Liver (tissue), 9 donors: ENCODE results near the gene EXOC4. TPM values are rescaled to one million over a fixed set of nuclear protein-coding genes. Genes with fewer than 3 reads are reported as not detected.

Experiments used
- DNase-seq: peaks from one replicate; pipeline ENCODE4 v3.0.0-alpha.2; 2017; ENCODE audit warnings: low spot score
- H3K27ac ChIP-seq, 2 donors: one replicate each; pipeline ENCODE4 v1.7.0; 2013; ENCODE audit warnings: inconsistent platforms in 2 of 2, low read length in 2 of 2, control low read depth in 1 of 2, low read depth in 1 of 2, mild to moderate bottlenecking in 1 of 2
- H3K27me3 ChIP-seq, 4 donors: one replicate each; pipeline versions ENCODE4 v1.6.1 to v1.7.0; 2013; ENCODE audit warnings: low read length in 3 of 4, inconsistent platforms in 1 of 4, mild to moderate bottlenecking in 1 of 4, moderate library complexity in 1 of 4; ENCODE audit not compliant: control insufficient read depth in 4 of 4, insufficient read depth in 4 of 4
- H3K36me3 ChIP-seq, 4 donors: one replicate each; pipeline versions ENCODE4 v1.6.1 to v1.7.0; 2013; ENCODE audit warnings: low read length in 3 of 4, mild to moderate bottlenecking in 3 of 4, low read depth in 1 of 4, moderate library complexity in 1 of 4; ENCODE audit not compliant: control insufficient read depth in 4 of 4, insufficient read depth in 3 of 4
- H3K4me1 ChIP-seq, 4 donors: one replicate each; pipeline versions ENCODE4 v1.6.1 to v1.7.0; 2013; ENCODE audit warnings: low read length in 3 of 4, mild to moderate bottlenecking in 3 of 4, moderate library complexity in 1 of 4; ENCODE audit not compliant: control insufficient read depth in 4 of 4, insufficient read depth in 4 of 4
- H3K4me3 ChIP-seq, 3 donors: one replicate each; pipeline versions ENCODE4 v1.6.1 to v1.7.0; 2013; ENCODE audit warnings: low read length in 3 of 3, control low read depth in 1 of 3, low read depth in 1 of 3, mild to moderate bottlenecking in 1 of 3
- H3K9ac ChIP-seq, 2 donors: one replicate each; pipeline ENCODE4 v1.7.0; 2013; ENCODE audit warnings: low read length in 2 of 2, mild to moderate bottlenecking in 2 of 2, moderate library complexity in 2 of 2, control low read depth in 1 of 2, low read depth in 1 of 2
- H3K9me3 ChIP-seq, 4 donors: one replicate each; pipeline versions ENCODE4 v1.6.1 to v1.7.0; 2013; ENCODE audit warnings: low read length in 3 of 4; ENCODE audit not compliant: control insufficient read depth in 4 of 4
- CTCF ChIP-seq: fragments of 150-350 bp; IDR thresholded peaks from 2 replicates; pipeline ENCODE4 v1.5.1; 2017; ENCODE audit warnings: improper control_type of control experiment, low read depth, low read length; ENCODE audit not compliant: missing input control
- FOXA1 ChIP-seq: IDR thresholded peaks from 2 replicates; pipeline ENCODE4 v1.6.1; 2016; ENCODE audit warnings: antibody characterized with exemption
- FOXA2 ChIP-seq: IDR thresholded peaks from 2 replicates; pipeline ENCODE4 v1.6.1; 2016; ENCODE audit warnings: antibody characterized with exemption
- GABPA ChIP-seq, 2 donors: IDR thresholded peaks in 1 of 2; conservative IDR thresholded peaks in 1 of 2; 2 replicates each; pipeline ENCODE4 v1.6.1; 2016; ENCODE audit warnings: antibody characterized with exemption in 2 of 2, mild to moderate bottlenecking in 1 of 2, moderate library complexity in 1 of 2
- HNF4A ChIP-seq, 2 donors: conservative IDR thresholded peaks; 2 replicates each; pipeline ENCODE4 v1.6.1; 2016; ENCODE audit warnings: antibody characterized with exemption in 2 of 2, mild to moderate bottlenecking in 2 of 2
- HNF4G ChIP-seq: IDR thresholded peaks from 2 replicates; pipeline ENCODE4 v1.6.1; 2016; ENCODE audit warnings: antibody characterized with exemption
- JUND ChIP-seq, 2 donors: IDR thresholded peaks; 2 replicates each; pipeline ENCODE4 v1.6.1; 2016; ENCODE audit warnings: antibody characterized with exemption in 2 of 2
- MAX ChIP-seq: IDR thresholded peaks from 2 replicates; pipeline ENCODE4 v1.6.1; 2016; ENCODE audit warnings: antibody characterized with exemption
- NR2F2 ChIP-seq: IDR thresholded peaks from 2 replicates; pipeline ENCODE4 v1.6.1; 2016; ENCODE audit warnings: antibody characterized with exemption
- RAD21 ChIP-seq, 2 donors: IDR thresholded peaks; 2 replicates each; pipeline ENCODE4 v1.6.1; 2016; ENCODE audit warnings: antibody characterized with exemption in 2 of 2, mild to moderate bottlenecking in 2 of 2
- RXRA ChIP-seq, 2 donors: IDR thresholded peaks; 2 replicates each; pipeline ENCODE4 v1.6.1; 2017 to 2018; ENCODE audit warnings: antibody characterized with exemption in 2 of 2, mild to moderate bottlenecking in 1 of 2
- SP1 ChIP-seq: IDR thresholded peaks from 2 replicates; pipeline ENCODE4 v1.6.1; 2018; ENCODE audit warnings: antibody characterized with exemption, mild to moderate bottlenecking
- TAF1 ChIP-seq: conservative IDR thresholded peaks from 2 replicates; pipeline ENCODE4 v1.6.1; 2016; ENCODE audit warnings: antibody characterized with exemption, mild to moderate bottlenecking
- WGBS: extraction: QIAGEN DNeasy Blood & Tissue Kit; methylation state at CpG from one replicate; pipeline ENCODE4 v1.1.7; 2013; 5-methylcytosine and 5-hydroxymethylcytosine counted together
- polyA plus RNA-seq, 2 donors: library from polyadenylated mRNA; stranded (reverse) in 1 of 2; unstranded in 1 of 2; fragments of 200-250 nt in 1 of 2; fragments of >200 nt in 1 of 2; fragmentation: Nextera tagmentation in 1 of 2; extraction: Ambion mirVana in 1 of 2; gene quantifications; one replicate each; pipeline versions ENCODE4 v1.2.1 to v1.2.3, GENCODE V29; 2013 to 2015
- total RNA-seq, 2 donors: library from RNA; depleted of rRNA; stranded (reverse); fragments of >200 nt; gene quantifications; one replicate each; pipeline ENCODE4 v1.2.3, GENCODE V29; 2014
- TF ChIP-seq, protein P1 (sequence below): IDR thresholded peaks from 2 replicates; pipeline ENCODE4 v1.6.1; 2016; ENCODE audit warnings: antibody characterized with exemption
- TF ChIP-seq, protein P2 (sequence below): IDR thresholded peaks from 2 replicates; pipeline ENCODE4 v1.6.1; 2016; ENCODE audit warnings: antibody characterized with exemption, mild to moderate bottlenecking
- donor health status: healthy.
- donor health status: healthy.
- donor health status: healthy.
- donor health status: healthy.
- donor health status: healthy.

EXOC4 gene
- total and polyA plus RNA-seq, 4 donors: 9.5 to 55.9 (median 23.6) TPM

DNA sequence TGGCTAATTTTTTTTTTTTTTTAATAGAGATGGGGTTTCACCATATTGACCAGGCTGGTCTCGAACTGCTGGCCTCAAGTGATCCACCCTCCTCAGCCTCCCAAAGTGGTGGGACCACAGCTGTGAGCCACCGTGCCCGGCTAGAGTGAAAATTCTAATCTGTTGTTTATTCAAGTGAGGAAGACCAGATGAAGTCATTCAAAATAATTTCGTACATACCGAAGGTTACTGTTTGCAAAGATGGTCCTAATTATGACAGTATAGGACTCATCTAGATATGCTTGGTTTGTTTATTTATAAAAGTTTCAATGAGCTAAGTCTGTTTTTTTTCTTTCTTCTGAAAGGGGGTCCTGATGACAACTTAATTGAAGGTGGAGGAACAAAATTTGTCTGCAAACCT is 376.8 kb downstream of the EXOC4 start:
- TF ChIP-seq HNF4A (conservative IDR thresholded peaks at IDR 0.05) (no peak), GABPA (IDR thresholded peaks at IDR 0.05 in 1 of 2, conservative IDR thresholded peaks at IDR 0.05 in 1 of 2) (no peak), HNF4G (no peak), CTCF (no peak), FOXA2 (no peak), TAF1 (no peak), MAX (no peak)
- peaks cover 0 to 6% (median 2%) of the 10 kb centered on the region in 4 donors for H3K36me3 ChIP-seq
- no peaks in the 10 kb centered on the region for H3K27me3 ChIP-seq
- no peak for DNase-seq
- 73% methylated on average over 5 of the region's 5 CpGs for WGBS
- H3K9me3 ChIP-seq: no peaks in the 10 kb centered on the region
- H3K27ac ChIP-seq: no peak overlapping the region
- H3K4me1 ChIP-seq: no peaks in the 10 kb centered on the region
- no peak overlapping the region for H3K4me3 ChIP-seq
- H3K9ac ChIP-seq: no peak overlapping the region

DNA sequence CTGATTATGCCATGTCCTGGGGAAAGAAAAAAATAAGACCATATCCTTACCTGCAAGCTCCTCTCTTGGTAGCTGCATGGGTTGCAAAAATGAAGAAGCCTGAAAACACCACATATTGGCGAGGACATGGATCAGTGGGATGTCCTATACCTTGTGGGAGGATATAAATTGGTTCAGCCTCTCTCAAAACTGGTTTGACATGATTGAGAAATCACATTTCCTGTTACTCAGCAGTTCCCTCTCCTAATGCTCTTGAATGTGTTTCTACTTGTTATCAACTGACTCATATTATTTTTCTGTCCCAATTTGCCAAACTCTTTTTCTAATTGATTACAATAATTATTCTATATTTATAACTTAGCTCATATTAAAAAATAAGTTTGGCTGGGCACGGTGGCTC is 380.2 kb downstream of the EXOC4 start:
- Histone ChIP-seq H3K36me3 (peaks cover 0 to 6% (median 2%) of the 10 kb centered on the region in 4 donors), H3K4me1 (no peaks in the 10 kb centered on the region), H3K4me3 (no peak overlapping the region), H3K9me3 (no peaks in the 10 kb centered on the region), H3K9ac (no peak overlapping the region), H3K27ac (no peak overlapping the region), H3K27me3 (no peaks in the 10 kb centered on the region)
- no peak for DNase-seq
- WGBS: 45% methylated on average over 2 of the region's 2 CpGs
- no peak for TF ChIP-seq RXRA (IDR thresholded peaks at IDR 0.05)
- TF ChIP-seq, protein P1, sequence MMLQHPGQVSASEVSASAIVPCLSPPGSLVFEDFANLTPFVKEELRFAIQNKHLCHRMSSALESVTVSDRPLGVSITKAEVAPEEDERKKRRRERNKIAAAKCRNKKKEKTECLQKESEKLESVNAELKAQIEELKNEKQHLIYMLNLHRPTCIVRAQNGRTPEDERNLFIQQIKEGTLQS: no peak
- no peak for TF ChIP-seq SP1
- TF ChIP-seq NR2F2: no peak
- no peak for TF ChIP-seq RAD21 (IDR thresholded peaks at IDR 0.05)
- TF ChIP-seq TAF1: no peak
- TF ChIP-seq, protein P2, sequence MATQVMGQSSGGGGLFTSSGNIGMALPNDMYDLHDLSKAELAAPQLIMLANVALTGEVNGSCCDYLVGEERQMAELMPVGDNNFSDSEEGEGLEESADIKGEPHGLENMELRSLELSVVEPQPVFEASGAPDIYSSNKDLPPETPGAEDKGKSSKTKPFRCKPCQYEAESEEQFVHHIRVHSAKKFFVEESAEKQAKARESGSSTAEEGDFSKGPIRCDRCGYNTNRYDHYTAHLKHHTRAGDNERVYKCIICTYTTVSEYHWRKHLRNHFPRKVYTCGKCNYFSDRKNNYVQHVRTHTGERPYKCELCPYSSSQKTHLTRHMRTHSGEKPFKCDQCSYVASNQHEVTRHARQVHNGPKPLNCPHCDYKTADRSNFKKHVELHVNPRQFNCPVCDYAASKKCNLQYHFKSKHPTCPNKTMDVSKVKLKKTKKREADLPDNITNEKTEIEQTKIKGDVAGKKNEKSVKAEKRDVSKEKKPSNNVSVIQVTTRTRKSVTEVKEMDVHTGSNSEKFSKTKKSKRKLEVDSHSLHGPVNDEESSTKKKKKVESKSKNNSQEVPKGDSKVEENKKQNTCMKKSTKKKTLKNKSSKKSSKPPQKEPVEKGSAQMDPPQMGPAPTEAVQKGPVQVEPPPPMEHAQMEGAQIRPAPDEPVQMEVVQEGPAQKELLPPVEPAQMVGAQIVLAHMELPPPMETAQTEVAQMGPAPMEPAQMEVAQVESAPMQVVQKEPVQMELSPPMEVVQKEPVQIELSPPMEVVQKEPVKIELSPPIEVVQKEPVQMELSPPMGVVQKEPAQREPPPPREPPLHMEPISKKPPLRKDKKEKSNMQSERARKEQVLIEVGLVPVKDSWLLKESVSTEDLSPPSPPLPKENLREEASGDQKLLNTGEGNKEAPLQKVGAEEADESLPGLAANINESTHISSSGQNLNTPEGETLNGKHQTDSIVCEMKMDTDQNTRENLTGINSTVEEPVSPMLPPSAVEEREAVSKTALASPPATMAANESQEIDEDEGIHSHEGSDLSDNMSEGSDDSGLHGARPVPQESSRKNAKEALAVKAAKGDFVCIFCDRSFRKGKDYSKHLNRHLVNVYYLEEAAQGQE: no peak
- TF ChIP-seq FOXA1: no peak
- TF ChIP-seq JUND (IDR thresholded peaks at IDR 0.05): no peak
- no peak for TF ChIP-seq CTCF
- no peak for TF ChIP-seq FOXA2
